AG04450 (cell line): ENCODE measurements around the gene TMEM253. TPM values are rescaled to one million over a fixed set of nuclear protein-coding genes. Genes with fewer than 3 reads are reported as not detected.

ENCODE experiments used
- CTCF ChIA-PET: fragments of 300-600, 350-600 bp; formaldehyde crosslinking; extraction: SDS; loops from one replicate; lab custom pipeline; 2022; ENCODE audit warnings: antibody characterized with exemption, inconsistent platforms; lab: Charles Lee
- POLR2A ChIA-PET: fragments of 350-600 bp; formaldehyde crosslinking; extraction: SDS; loops from one replicate; lab custom pipeline; 2021; ENCODE audit warnings: antibody characterized with exemption, inconsistent platforms; lab: Yijun Ruan, JAX
- DNase-seq: peaks from one replicate; pipeline ENCODE4 v3.0.0-alpha.2; 2011; ENCODE audit warnings: low read depth, low spot score
- H3K27ac ChIP-seq: one replicate; pipeline ENCODE4 v1.5.1; 2012; ENCODE audit warnings: low read depth, low read length, control low read depth
- H3K27me3 ChIP-seq: one replicate; pipeline ENCODE4 v1.6.0; 2012; ENCODE audit warnings: low read length; ENCODE audit not compliant: control insufficient read depth, insufficient read depth
- H3K4me3 ChIP-seq: 2 replicates; pipeline ENCODE4 v1.5.1; 2011; ENCODE audit warnings: mild to moderate bottlenecking, low read depth, low read length, control low read depth
- H3K9me3 ChIP-seq: 2 replicates; pipeline ENCODE4 v1.5.1; 2012; ENCODE audit warnings: low read length; ENCODE audit not compliant: control insufficient read depth, insufficient read depth
- polyA plus RNA-seq: library from polyadenylated mRNA; depleted of rRNA; stranded (reverse); fragments of >200 nt; gene quantifications from 2 replicates; pipeline ENCODE4 v1.2.3, GENCODE V29; 2011
- TF ChIP-seq, protein P1 (sequence below): IDR thresholded peaks from 2 replicates; pipeline ENCODE4 v1.5.1; 2011; ENCODE audit warnings: low read depth, low read length, control low read depth, inconsistent platforms

The TMEM253 gene
- polyA plus RNA-seq, 1 experiment, result 0.21 TPM

- TF ChIP-seq, protein P1, sequence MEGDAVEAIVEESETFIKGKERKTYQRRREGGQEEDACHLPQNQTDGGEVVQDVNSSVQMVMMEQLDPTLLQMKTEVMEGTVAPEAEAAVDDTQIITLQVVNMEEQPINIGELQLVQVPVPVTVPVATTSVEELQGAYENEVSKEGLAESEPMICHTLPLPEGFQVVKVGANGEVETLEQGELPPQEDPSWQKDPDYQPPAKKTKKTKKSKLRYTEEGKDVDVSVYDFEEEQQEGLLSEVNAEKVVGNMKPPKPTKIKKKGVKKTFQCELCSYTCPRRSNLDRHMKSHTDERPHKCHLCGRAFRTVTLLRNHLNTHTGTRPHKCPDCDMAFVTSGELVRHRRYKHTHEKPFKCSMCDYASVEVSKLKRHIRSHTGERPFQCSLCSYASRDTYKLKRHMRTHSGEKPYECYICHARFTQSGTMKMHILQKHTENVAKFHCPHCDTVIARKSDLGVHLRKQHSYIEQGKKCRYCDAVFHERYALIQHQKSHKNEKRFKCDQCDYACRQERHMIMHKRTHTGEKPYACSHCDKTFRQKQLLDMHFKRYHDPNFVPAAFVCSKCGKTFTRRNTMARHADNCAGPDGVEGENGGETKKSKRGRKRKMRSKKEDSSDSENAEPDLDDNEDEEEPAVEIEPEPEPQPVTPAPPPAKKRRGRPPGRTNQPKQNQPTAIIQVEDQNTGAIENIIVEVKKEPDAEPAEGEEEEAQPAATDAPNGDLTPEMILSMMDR, result no peak
- Histone ChIP-seq H3K9me3 (peaks cover 1% of the 10 kb centered on the region; the same call in 1 of the 2 replicates), H3K4me3 (no peak overlapping the region), H3K27ac (peak overlapping the region; percentile 57), H3K27me3 (no peaks in the 10 kb centered on the region)
- no peak for DNase-seq
- ChIA-PET POLR2A (interaction anchor here (4.9 kb wide), 1 partner anchor 14 kb away, joined by 40 read pairs; the partner anchor contains the start of gene ARHGEF40), CTCF (interaction anchor here (1.1 to 6.3 kb wide), 4 partner anchors 14 to 72 kb away, joined by 6 to 55 read pairs (median 24); no protein-coding TSS in a partner anchor)
Observed at GRCh38 chr14:21084998-21085853, 15.6 kb upstream of the TMEM253 start.

GRCh38 chr14:21086908-21087293 lies 14.0 kb upstream of the TMEM253 start:
- ChIA-PET CTCF (interaction anchor here (1.0 to 6.3 kb wide), 7 partner anchors 11 to 116 kb away, joined by 3 to 55 read pairs (median 31); partner anchors contain the start of genes ARHGEF40 and ZNF219), POLR2A (interaction anchor here (0.9 to 4.9 kb wide), 4 partner anchors 16 to 100 kb away, joined by 3 to 40 read pairs (median 6); partner anchors contain the start of gene ARHGEF40)
- TF ChIP-seq, protein P1, result no peak
- H3K27me3 ChIP-seq, result no peaks in the 10 kb centered on the region
- H3K27ac ChIP-seq, result peak overlapping the region; percentile 82
- H3K9me3 ChIP-seq, result peaks cover 4% of the 10 kb centered on the region; the same call in 1 of the 2 replicates
- no peak for DNase-seq
- no peak overlapping the region for H3K4me3 ChIP-seq

DNA sequence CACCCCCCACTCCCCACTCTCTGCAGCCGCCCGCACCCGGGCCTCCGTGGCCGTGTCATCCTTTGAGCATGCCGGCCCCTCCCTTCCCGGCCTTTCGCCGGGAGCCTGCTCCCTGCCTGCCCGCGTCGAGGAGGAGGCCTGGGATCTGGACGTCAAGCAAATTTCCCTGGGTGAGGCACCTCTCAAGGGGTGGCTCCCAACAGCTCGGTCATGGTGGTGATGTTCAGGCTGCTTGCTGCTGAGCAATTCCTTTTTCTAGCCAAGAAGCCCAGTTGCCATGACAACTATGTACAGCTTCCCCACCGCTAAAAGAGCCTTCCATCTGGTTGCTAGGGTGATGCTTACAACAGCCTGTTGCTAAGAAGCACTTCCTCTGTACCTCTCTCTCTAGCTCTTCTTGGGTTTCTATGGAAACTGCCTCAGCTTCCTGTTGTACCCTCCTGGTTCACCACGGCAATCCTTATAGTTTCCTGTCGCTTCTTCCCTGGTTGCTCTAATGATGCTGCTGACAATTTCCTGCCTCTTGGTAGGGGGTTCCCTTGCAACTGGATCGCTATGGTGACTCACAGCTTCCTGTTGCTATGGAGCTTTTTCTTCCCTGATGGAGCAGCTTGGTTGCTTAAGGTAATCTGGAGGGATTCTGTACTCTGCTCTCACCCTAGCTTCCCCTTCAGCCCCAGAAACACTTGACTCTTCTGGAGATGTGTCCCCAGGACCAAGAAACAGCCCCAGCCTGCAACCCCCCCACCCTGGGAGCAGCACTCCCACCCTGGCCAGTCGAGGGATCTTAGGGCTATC lies 13.4 kb upstream of the TMEM253 start:
- peak overlapping the region; percentile 82 for H3K27ac ChIP-seq
- ChIA-PET POLR2A (interaction anchor here (0.9 to 4.9 kb wide), 5 partner anchors 16 to 101 kb away, joined by 3 to 40 read pairs (median 5); partner anchors contain the start of gene ARHGEF40), CTCF (interaction anchor here (1.0 to 6.3 kb wide), 8 partner anchors 10 to 117 kb away, joined by 3 to 55 read pairs (median 18); partner anchors contain the start of genes ARHGEF40 and ZNF219)
- no peak for DNase-seq
- H3K27me3 ChIP-seq, result no peaks in the 10 kb centered on the region
- H3K9me3 ChIP-seq, result peaks cover 4% of the 10 kb centered on the region; the same call in 1 of the 2 replicates
- no peak overlapping the region for H3K4me3 ChIP-seq
- TF ChIP-seq, protein P1, result no peak

DNA sequence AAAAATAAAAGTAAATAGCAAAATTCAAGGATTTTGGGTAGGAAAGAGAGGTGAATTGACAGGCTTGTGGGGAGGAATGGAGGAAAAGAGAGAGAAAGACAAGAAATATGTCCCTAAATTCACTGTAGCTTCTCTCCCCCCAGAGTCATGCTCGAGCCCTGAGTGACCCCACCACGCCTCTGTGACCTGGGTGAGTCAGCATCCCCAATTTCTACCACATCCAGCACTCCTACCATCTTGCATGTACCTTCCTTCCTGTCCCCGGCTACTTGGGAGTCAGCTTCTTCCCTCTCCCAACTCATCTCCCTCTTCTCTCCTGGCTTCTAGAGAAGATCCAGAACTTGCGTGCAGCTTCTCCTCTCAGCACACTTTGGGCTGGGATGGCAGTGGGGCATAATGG lies 12.2 kb upstream of the TMEM253 start:
- POLR2A ChIA-PET, result interaction anchor here (1.2 to 4.9 kb wide), 2 partner anchors 15 to 18 kb away, joined by 3 to 40 read pairs; partner anchors contain the start of gene ARHGEF40
- H3K9me3 ChIP-seq, result peaks cover 4% of the 10 kb centered on the region; the same call in 1 of the 2 replicates
- H3K27ac ChIP-seq, result no peak overlapping the region
- CTCF ChIA-PET, result interaction anchor here (1.4 to 6.3 kb wide), 6 partner anchors 9 to 75 kb away, joined by 3 to 55 read pairs (median 36); partner anchors contain the start of genes ARHGEF40 and ZNF219
- H3K27me3 ChIP-seq, result no peaks in the 10 kb centered on the region
- no peak for DNase-seq
- no peak overlapping the region for H3K4me3 ChIP-seq
- TF ChIP-seq, protein P1, result no peak
